HG03196 (cell line): ENCODE data around the gene LRRC10B.

Experiments
- ATAC-seq: cut with Tn5 transposase; IDR thresholded peaks from one replicate; pipeline ENCODE4 v1.9.1; 2021; ENCODE audit not compliant: unreplicated experiment

Gene LRRC10B

DNA sequence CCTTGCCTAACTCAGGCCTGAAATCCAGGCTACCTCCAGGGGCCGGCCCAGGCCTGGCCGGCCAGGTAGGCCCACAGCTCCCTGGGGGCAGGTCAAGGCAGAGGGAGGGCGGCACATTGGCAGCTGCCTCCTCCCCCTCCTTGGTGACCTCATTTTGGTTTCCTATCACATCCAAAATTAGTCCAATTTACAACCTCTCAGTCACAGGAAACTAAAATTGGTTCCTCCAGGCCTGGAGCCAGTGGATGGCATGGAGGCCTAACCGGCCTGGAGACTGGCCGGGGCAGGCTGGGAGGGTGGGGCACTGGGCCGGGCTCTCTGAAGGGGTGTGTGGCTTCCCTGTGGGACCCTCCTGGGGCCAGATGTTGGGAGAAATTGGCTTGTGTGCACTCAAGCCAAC, 35.9 kb downstream of the LRRC10B start:
- no peak for ATAC-seq

- ATAC-seq: no peak
These were observed 36.8 kb downstream of the LRRC10B start for GRCh38 chr11:61545341-61545740.

DNA sequence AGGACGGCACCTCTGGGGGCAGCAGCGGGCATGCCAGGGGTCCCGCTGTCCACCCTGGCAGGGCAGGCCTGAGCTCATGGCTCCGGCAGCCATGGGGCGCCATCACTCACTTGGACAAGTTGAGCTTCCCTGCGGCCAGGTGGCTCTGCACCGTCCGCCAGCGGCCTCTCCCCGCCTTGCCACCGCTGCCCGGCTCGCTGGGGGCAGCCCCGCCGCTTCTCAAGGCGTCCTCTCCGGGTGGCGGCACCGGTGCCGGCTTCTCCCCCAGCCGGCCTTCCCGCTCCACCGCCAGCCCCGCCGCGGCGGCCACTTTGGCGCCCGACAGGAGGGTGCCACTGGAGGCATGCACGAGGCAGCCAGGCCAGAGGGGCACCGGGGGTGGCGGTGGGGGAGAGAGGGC, 37.4 kb downstream of the LRRC10B start:
- ATAC-seq: no peak

- ATAC-seq: no peak
These were observed 38.1 kb downstream of the LRRC10B start for GRCh38 chr11:61546663-61547062.

- ATAC-seq: no peak
These were observed 38.7 kb downstream of the LRRC10B start for GRCh38 chr11:61547246-61547645.

DNA sequence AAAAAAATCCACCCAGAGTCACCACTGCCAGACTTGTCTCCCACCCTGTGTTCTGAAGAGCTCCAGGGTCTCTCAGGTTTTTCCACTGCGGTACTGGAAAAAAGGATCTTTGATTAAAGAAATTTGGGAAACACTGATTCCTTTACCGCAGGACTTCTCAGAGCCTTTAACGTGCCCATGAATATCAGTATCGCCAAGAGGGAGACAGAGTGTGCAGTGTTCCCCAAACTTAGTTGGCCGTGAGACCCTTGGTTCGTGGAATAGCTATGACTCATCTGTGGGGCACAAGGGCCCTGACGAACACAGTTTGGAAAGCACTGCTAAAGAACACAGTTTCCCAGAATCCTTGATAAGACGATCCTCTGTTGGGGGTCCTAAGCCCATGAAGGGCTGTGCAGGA, 40.6 kb downstream of the LRRC10B start:
- ATAC-seq: no peak

DNA sequence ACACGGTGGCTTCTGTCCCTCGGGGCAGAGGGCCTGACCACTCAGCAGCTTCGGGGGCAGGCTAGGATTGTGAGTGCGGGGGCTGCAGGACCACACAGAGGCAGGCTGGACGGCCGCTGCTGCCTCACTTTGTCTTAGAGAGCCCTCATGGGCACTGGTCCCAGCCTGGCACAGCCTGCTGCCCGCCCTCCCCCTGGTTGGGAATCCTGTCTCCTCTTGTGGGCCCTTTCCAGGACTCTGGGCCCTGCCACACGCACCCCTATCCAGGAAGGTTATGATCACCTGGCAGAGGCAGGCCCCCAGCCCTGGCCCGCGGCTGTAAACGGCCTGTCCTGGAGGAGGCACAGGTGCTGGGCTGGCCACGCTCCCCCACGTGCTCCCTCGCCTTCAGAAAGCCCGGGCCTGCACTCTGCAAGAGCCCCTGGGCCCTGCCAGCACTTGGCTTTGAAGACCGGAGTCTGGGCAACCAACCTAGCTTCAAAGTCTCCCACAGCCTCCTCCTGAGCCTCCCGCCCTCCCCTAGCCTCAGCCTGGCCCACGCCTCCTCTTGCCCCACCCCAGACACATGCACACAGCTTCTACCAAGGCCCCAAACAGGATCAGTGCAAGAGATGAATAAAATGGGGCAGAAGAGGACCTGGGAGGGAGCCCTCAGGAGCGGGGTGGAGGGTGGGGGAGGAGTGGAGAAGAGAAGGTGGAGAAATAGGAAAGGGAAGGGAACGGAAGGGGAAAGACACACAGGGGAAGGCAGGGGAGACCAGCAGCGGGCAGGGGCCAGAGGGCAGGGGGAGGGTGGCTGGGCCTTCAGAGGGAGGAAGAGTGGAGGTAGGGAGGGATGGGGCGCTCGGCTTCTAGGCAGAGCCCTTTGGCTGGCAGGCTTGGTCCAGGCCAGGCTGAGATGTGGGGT, 41.4 kb downstream of the LRRC10B start:
- no peak for ATAC-seq

DNA sequence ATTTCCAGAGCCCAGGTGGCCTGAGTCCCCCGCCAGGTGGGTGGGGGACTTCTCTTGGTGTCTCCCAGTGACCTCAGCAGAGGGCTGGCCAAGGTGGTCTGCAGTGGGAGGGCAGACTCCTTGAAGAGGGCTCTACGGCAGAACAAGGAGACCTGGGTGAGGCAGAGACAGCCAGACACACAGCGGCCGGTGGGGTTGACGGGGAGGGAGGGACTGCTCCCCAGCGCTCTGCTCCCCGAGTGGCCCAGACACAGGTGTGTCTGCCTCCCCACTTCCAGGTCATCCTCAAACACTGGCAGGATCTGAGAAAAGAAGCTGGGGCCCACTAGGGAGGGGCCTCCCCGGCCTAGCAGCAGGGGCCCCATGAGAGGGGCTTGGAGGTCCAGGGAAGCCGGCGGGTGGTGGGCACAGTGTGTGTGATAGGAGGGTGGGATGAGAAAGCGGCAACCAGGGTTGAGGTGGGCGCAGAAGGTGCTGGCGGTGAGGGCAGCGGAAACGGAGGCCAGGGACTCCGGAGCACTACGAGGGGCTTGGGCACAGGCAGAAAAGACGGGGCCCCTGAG, 42.2 kb downstream of the LRRC10B start:
- ATAC-seq: no peak

DNA sequence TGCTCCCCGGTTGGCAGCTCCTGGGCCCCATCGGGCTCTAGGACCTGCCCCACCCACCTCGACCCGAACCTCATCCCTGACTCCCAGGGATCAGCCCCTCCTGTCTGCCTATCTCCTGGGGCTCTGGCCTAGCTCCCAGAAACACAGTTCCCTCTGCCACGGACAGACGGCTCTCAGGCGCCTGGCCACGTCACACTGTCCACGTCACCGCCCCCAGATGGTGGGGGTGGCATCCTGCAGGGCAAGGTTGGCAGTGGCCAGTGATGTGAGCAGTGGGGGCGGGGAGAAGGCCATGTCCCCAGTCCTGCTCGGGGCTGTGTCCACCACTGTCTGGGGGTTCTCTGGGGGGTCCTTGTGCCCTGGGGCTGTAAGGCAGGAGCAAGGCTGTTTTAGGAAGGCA, 43.1 kb downstream of the LRRC10B start:
- ATAC-seq: no peak

DNA sequence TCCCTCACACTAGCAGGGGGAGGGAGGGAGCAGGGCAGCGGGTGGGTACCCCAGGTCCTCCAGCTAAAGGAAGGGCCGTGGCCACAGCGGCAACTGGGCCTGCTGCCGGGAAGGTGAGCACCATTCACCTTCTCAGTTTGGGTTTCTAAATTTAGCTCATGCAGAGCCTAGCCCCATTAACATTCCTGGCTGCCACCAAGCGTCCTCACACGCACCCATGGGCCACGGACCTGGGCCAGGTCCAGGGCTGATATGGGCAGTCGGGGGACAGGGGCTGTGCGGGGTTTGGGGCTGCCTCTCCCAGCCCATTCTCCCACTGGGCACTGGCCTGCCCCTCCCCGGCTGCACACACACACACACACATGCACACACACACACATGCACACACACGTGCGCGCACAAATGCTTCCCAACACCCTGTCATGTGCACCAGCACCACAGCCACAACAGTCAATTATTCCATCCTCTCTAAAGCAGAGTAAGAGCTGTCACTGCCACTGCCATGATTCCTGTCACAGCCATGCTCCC, 43.6 kb downstream of the LRRC10B start:
- no peak for ATAC-seq

DNA sequence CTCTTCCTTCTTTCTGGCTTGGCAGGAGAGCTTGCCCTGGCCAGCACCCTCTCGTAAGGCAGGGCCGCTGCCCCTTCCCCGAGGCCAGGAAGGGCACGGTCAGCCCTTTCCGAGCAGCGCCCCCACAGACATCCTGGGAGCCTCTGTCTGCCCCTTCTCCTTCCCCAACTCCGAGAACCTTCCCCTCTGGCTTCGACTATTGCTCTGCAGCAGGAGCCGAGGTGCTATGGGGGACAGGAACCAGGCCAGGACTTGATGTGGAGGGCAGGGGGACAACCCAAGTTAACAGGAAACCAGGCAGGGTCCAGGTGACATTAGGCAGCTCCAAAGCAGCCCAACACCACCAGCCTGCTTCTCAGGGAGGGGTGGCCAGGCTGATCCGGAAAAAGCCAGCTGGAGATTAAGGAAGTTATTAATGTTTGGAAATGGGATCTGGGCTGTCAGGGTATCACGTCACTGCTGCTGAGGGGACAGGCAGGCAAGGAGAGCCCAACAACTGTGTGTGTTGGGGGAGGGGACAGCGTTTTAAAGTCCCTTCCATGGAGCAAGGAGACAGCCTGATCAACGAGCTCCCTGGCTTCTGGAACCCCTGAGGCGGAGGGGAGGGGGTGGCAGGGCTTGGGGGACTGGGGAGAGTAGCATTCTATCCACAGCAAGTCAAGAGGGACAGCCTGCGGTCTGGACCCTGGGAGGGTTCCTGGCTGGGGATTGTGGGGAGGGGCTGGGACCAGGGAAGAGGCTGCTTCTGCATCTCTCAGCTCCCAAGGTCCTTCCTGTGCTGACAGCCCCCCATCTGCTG, 45.0 kb downstream of the LRRC10B start:
- no peak for ATAC-seq

- no peak for ATAC-seq
These were observed 45.8 kb downstream of the LRRC10B start for GRCh38 chr11:61554172-61554988.

- ATAC-seq: no peak
These were observed 46.8 kb downstream of the LRRC10B start for GRCh38 chr11:61555051-61555969.

DNA sequence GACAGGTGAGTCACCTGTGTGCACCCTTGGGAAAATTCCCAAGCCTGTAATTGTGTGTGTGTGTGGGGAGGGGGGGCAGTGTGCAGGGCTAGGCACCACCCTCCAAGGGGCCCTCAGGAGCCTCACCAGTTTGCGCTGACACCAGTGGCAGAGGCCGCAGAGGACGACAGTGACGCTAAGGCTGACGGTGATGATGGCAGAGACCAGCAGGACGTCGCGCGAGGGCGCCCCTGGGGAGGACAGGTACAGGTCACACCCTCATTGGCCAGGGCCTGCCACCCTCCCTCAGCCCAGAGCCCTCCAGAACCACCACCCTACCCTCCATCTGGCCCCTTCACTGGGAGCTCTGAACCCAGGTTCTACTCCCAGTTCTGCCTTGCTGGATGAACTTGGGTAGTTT, 47.4 kb downstream of the LRRC10B start:
- no peak for ATAC-seq

DNA sequence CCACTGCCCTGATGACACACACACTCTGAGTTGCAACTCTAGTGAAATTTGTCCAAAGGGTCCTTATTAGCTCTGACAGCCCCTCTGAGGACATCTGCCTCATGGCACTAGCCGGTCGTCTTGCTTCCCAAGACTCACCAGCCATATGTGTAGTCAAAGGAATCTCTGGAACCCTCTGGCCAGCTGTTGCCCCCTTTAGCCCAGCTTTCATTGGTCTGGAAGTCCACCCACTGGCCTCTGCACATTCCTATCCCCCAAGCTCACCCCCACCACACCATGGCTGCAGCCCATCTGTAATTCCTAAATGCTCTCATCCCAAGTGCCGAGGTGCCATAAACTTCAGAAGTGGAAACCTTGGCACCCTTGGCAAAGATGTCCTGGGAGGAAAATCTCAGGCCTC, 48.1 kb downstream of the LRRC10B start:
- ATAC-seq: no peak
